IPS-20b (cell line): ENCODE results near the gene DHX16.
A peak's percentile ranks its signal among the peaks of the same experiment; 100 is the strongest.

Experiments used
- H3K27ac ChIP-seq: one replicate; pipeline ENCODE4 v1.5.1; 2013; ENCODE audit warnings: low read length
- H3K27me3 ChIP-seq: 2 replicates; pipeline ENCODE4 v1.6.1; 2013; ENCODE audit warnings: mild to moderate bottlenecking, low read length, inconsistent platforms; ENCODE audit not compliant: insufficient read depth
- H3K36me3 ChIP-seq: 2 replicates; pipeline ENCODE4 v1.6.1; 2013; ENCODE audit warnings: low read depth, mild to moderate bottlenecking, inconsistent platforms, low read length, moderate library complexity; ENCODE audit not compliant: insufficient read depth
- H3K4me1 ChIP-seq: 2 replicates; pipeline ENCODE4 v1.6.1; 2013; ENCODE audit warnings: mild to moderate bottlenecking, control low read depth, inconsistent platforms, low read length, moderate library complexity; ENCODE audit not compliant: insufficient read depth
- H3K4me3 ChIP-seq: 2 replicates; pipeline ENCODE4 v1.5.1; 2013; ENCODE audit warnings: mild to moderate bottlenecking, low read length, inconsistent platforms
- H3K9ac ChIP-seq: 2 replicates; pipeline ENCODE4 v1.6.1; 2013; ENCODE audit warnings: low read depth, mild to moderate bottlenecking, inconsistent platforms, low read length, moderate library complexity
- H3K9me3 ChIP-seq: 2 replicates; pipeline ENCODE4 v1.6.1; 2013; ENCODE audit warnings: mild to moderate bottlenecking, low read depth, low read length, inconsistent platforms; ENCODE audit not compliant: insufficient read depth

DHX16 gene

GRCh38 chr6:30689985-30690384, 17.2 kb upstream of the DHX16 start:
- Histone ChIP-seq H3K4me1 (peaks cover 23% of the 10 kb centered on the region), H3K9me3 (no peaks in the 10 kb centered on the region), H3K4me3 (peak overlapping the region; percentile 92), H3K9ac (peak overlapping the region; percentile 87; the same call in 1 of the 2 replicates), H3K27ac (peak overlapping the region; percentile 86), H3K27me3 (no peaks in the 10 kb centered on the region), H3K36me3 (no peaks in the 10 kb centered on the region)

- Histone ChIP-seq H3K9ac (no peak overlapping the region; the same call in 1 of the 2 replicates), H3K36me3 (no peaks in the 10 kb centered on the region), H3K27ac (no peak overlapping the region), H3K27me3 (no peaks in the 10 kb centered on the region), H3K4me3 (peak overlapping the region; percentile 92), H3K4me1 (peaks cover 23% of the 10 kb centered on the region), H3K9me3 (no peaks in the 10 kb centered on the region)
These were observed 16.4 kb upstream of the DHX16 start for GRCh38 chr6:30689022-30689865.

GRCh38 chr6:30688569-30688968, 15.8 kb upstream of the DHX16 start:
- no peak overlapping the region for H3K4me3 ChIP-seq
- no peak overlapping the region for H3K27ac ChIP-seq
- peaks cover 27% of the 10 kb centered on the region for H3K4me1 ChIP-seq
- H3K36me3 ChIP-seq: no peaks in the 10 kb centered on the region
- H3K9me3 ChIP-seq: no peaks in the 10 kb centered on the region
- H3K27me3 ChIP-seq: no peaks in the 10 kb centered on the region
- peak overlapping the region; percentile 80; the same call in 1 of the 2 replicates for H3K9ac ChIP-seq

- no peaks in the 10 kb centered on the region for H3K36me3 ChIP-seq
- H3K4me1 ChIP-seq: peaks cover 34% of the 10 kb centered on the region
- peak overlapping the region; percentile 44 for H3K27ac ChIP-seq
These were observed 15.0 kb upstream of the DHX16 start for GRCh38 chr6:30687659-30688431.

GRCh38 chr6:30686908-30687658, 14.3 kb upstream of the DHX16 start:
- peak overlapping the region; percentile 82 for H3K4me3 ChIP-seq
- no peaks in the 10 kb centered on the region for H3K36me3 ChIP-seq
- no peaks in the 10 kb centered on the region for H3K27me3 ChIP-seq
- H3K9ac ChIP-seq: peak overlapping the region; percentile 80
- no peaks in the 10 kb centered on the region for H3K9me3 ChIP-seq
- peak overlapping the region; percentile 44 for H3K27ac ChIP-seq
- H3K4me1 ChIP-seq: peaks cover 42% of the 10 kb centered on the region

More at GRCh38 chr6:30687659-30688431, 15.0 kb upstream of the DHX16 start:
- Histone ChIP-seq H3K9ac (peak overlapping the region; percentile 80), H3K4me3 (peak overlapping the region; percentile 82), H3K27me3 (no peaks in the 10 kb centered on the region), H3K9me3 (no peaks in the 10 kb centered on the region)

GRCh38 chr6:30686009-30686907, 13.5 kb upstream of the DHX16 start, which contains the start of gene PPP1R18:
PPP1R18 (minus strand) TSS chr6:30686645; CDS start chr6:30686018, 627 bp downstream.
- peak within 1 kb of the TSS; percentile 44 for H3K27ac ChIP-seq

GRCh38 chr6:30685157-30686008, 12.6 kb upstream of the DHX16 start:
- H3K36me3 ChIP-seq: no peaks in the 10 kb centered on the region
- no peaks in the 10 kb centered on the region for H3K27me3 ChIP-seq
- no peak overlapping the region; the same call in 1 of the 2 replicates for H3K9ac ChIP-seq
- no peaks in the 10 kb centered on the region for H3K9me3 ChIP-seq
- H3K4me1 ChIP-seq: peaks cover 38% of the 10 kb centered on the region
- no peak overlapping the region for H3K27ac ChIP-seq
- peak overlapping the region; percentile 82 for H3K4me3 ChIP-seq

More at GRCh38 chr6:30686009-30686907, 13.5 kb upstream of the DHX16 start, which contains the start of gene PPP1R18:
- Histone ChIP-seq H3K4me3 (peak within 1 kb of the TSS; percentile 82), H3K36me3 (no peaks in the 10 kb centered on the region), H3K27me3 (no peaks in the 10 kb centered on the region), H3K9ac (peak within 1 kb of the TSS; percentile 80), H3K9me3 (no peaks in the 10 kb centered on the region), H3K4me1 (peaks cover 38% of the 10 kb centered on the region)

- H3K9ac ChIP-seq: peak overlapping the region; percentile 69; the same call in 1 of the 2 replicates
- H3K4me1 ChIP-seq: peaks cover 35% of the 10 kb centered on the region; the same call in 1 of the 2 replicates
- H3K27ac ChIP-seq: no peak overlapping the region
- H3K9me3 ChIP-seq: no peaks in the 10 kb centered on the region
- H3K4me3 ChIP-seq: peak overlapping the region; percentile 50; the same call in 1 of the 2 replicates
- H3K36me3 ChIP-seq: no peaks in the 10 kb centered on the region
- no peaks in the 10 kb centered on the region for H3K27me3 ChIP-seq
These were observed 11.8 kb upstream of the DHX16 start for GRCh38 chr6:30684386-30685156.

- Histone ChIP-seq H3K4me3 (peak overlapping the region; percentile 50; the same call in 1 of the 2 replicates), H3K9ac (peak overlapping the region; percentile 69; the same call in 1 of the 2 replicates), H3K27ac (no peak overlapping the region)
These were observed 11.2 kb upstream of the DHX16 start for GRCh38 chr6:30683980-30684338.

More at GRCh38 chr6:30683980-30684338, 11.2 kb upstream of the DHX16 start:
- no peaks in the 10 kb centered on the region for H3K36me3 ChIP-seq
- H3K4me1 ChIP-seq: peaks cover 37% of the 10 kb centered on the region; the same call in 1 of the 2 replicates
- no peaks in the 10 kb centered on the region for H3K9me3 ChIP-seq
- no peaks in the 10 kb centered on the region for H3K27me3 ChIP-seq
